ENCODE data around the gene LRG1. TPM values are rescaled to one million over a fixed set of nuclear protein-coding genes. Genes with fewer than 3 reads are reported as not detected.
A peak's percentile ranks its signal among the peaks of the same experiment; 100 is the strongest.

The LRG1 gene
- total and polyA plus RNA-seq, 9 of the 15 experiments (the other 6 are each of a cell fraction or from before 2014, with no cell fraction given), result 1.5 to 11.9 (median 8.7) TPM

DNA sequence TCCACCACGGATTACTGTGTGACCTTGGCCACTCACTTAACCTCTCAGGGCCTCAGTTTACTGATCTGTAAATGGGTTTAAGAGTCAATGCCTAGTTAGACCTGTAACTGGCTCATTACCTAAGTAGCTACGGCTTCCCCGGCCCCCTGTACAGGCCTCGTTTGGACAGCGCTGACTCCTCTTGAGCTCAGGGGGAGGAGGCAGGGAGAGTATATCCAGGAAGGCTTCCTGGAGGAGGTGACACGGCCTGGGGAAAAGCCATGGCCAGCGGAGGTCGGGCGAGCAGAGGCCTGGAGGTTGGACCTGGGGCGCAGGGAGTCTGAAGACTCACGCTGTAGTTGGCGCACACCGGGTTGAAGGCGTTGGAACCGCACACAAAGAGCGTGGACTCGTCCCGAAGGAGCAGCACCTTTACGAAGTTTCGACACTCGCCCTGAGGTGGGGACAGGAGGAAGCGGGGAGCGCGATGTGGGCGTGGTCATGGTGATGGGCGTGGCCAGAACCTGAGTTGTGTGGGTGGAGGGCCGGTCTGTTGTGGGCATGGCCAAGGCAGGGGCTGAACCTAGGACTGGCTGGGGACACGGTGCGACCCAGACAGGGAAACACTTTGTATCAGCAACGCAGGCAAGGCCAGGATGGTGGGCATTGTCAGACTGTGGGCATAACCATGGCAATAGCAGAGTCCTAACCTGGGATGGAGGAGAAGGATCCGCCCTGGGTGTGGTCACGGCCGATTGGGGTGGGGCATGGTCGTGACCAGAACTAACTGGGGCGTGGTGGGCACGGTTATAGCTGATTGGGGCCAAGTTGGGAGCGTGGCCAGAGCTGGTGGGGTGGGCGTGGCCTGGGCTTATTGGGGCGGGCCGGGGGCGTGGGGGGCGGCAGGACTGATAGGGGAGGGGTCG, 16.1 kb upstream of the LRG1 start (continued):
- TF ChIP-seq ATF3 (IDR thresholded peaks at IDR 0.05) (no peak), ATF3 (CRISPR knock-in tag; conservative IDR thresholded peaks at IDR 0.05) (no peak), HMGXB4 (CRISPR knock-in tag; IDR thresholded peaks at IDR 0.05) (no peak), ZNF766 (CRISPR knock-in tag; conservative IDR thresholded peaks at IDR 0.05) (no peak), ZNF551 (CRISPR knock-in tag; IDR thresholded peaks at IDR 0.05) (no peak), MAZ (CRISPR knock-in tag; conservative IDR thresholded peaks at IDR 0.05 in 1 of 2, IDR thresholded peaks at IDR 0.05 in 1 of 2) (0 out of 4 replicates have a peak, but pooled peaks of 1 of the 2 experiments have one; percentile 4), POLR2A (conservative IDR thresholded peaks at IDR 0.05) (no peak), FOXA3 (CRISPR knock-in tag; conservative IDR thresholded peaks at IDR 0.05 in 1 of 2, IDR thresholded peaks at IDR 0.05 in 1 of 2) (0 out of 4 replicates have a peak, but pooled peaks of 1 of the 2 experiments have one; percentile 64), U2AF2 (optimal IDR thresholded peaks at IDR 0.05; ENCODE audit: low read depth, low read length) (no peak), ATF1 (CRISPR knock-in tag; IDR thresholded peaks at IDR 0.05) (no peak), ATF1 (tag; IDR thresholded peaks at IDR 0.05) (peak; percentile 70), HOMEZ (CRISPR knock-in tag; IDR thresholded peaks at IDR 0.05) (no peak), RB1 (IDR thresholded peaks at IDR 0.05; ENCODE audit: low read depth) (no peak)
- TF ChIP-seq, protein P1, sequence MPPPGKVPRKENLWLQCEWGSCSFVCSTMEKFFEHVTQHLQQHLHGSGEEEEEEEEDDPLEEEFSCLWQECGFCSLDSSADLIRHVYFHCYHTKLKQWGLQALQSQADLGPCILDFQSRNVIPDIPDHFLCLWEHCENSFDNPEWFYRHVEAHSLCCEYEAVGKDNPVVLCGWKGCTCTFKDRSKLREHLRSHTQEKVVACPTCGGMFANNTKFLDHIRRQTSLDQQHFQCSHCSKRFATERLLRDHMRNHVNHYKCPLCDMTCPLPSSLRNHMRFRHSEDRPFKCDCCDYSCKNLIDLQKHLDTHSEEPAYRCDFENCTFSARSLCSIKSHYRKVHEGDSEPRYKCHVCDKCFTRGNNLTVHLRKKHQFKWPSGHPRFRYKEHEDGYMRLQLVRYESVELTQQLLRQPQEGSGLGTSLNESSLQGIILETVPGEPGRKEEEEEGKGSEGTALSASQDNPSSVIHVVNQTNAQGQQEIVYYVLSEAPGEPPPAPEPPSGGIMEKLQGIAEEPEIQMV (tag; conservative IDR thresholded peaks at IDR 0.05; ENCODE audit: low read depth), result no peak
- TF ChIP-seq, protein P2, sequence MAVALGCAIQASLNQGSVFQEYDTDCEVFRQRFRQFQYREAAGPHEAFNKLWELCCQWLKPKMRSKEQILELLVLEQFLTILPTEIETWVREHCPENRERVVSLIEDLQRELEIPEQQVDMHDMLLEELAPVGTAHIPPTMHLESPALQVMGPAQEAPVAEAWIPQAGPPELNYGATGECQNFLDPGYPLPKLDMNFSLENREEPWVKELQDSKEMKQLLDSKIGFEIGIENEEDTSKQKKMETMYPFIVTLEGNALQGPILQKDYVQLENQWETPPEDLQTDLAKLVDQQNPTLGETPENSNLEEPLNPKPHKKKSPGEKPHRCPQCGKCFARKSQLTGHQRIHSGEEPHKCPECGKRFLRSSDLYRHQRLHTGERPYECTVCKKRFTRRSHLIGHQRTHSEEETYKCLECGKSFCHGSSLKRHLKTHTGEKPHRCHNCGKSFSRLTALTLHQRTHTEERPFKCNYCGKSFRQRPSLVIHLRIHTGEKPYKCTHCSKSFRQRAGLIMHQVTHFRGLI (CRISPR knock-in tag; IDR thresholded peaks at IDR 0.05), result no peak
- TF ChIP-seq, protein P3, sequence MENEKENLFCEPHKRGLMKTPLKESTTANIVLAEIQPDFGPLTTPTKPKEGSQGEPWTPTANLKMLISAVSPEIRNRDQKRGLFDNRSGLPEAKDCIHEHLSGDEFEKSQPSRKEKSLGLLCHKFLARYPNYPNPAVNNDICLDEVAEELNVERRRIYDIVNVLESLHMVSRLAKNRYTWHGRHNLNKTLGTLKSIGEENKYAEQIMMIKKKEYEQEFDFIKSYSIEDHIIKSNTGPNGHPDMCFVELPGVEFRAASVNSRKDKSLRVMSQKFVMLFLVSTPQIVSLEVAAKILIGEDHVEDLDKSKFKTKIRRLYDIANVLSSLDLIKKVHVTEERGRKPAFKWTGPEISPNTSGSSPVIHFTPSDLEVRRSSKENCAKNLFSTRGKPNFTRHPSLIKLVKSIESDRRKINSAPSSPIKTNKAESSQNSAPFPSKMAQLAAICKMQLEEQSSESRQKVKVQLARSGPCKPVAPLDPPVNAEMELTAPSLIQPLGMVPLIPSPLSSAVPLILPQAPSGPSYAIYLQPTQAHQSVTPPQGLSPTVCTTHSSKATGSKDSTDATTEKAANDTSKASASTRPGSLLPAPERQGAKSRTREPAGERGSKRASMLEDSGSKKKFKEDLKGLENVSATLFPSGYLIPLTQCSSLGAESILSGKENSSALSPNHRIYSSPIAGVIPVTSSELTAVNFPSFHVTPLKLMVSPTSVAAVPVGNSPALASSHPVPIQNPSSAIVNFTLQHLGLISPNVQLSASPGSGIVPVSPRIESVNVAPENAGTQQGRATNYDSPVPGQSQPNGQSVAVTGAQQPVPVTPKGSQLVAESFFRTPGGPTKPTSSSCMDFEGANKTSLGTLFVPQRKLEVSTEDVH (IDR thresholded peaks at IDR 0.05; ENCODE audit: low read depth, partially characterized antibody), result no peak
